Cardiac fibroblast (primary cell): ENCODE measurements around the gene DBH.

Source experiments
- DNase-seq, 2 donors: peaks; one replicate each; pipeline versions ENCODE4 v3.0.0 to v3.0.0-alpha.2; 2010; ENCODE audit warnings: low read depth in 2 of 2
- H3K4me3 ChIP-seq, 2 donors: replicated peaks in 1 of 2; 1 replicate in 1 of 2; 2 replicates in 1 of 2; pipeline ENCODE4 v1.5.1; 2011; ENCODE audit warnings: low read depth in 2 of 2, low read length in 2 of 2, mild to moderate bottlenecking in 2 of 2, moderate library complexity in 1 of 2
- TF ChIP-seq, protein P1 (sequence below): IDR thresholded peaks from one replicate; pipeline ENCODE4 v1.5.1; 2011; ENCODE audit warnings: low read depth, mild to moderate bottlenecking, low read length, inconsistent platforms

DBH gene

GRCh38 chr9:133598978-133599377, 37.2 kb upstream of the DBH start:
- DNase-seq: no peak
- H3K4me3 ChIP-seq: no peak overlapping the region
- TF ChIP-seq, protein P1, sequence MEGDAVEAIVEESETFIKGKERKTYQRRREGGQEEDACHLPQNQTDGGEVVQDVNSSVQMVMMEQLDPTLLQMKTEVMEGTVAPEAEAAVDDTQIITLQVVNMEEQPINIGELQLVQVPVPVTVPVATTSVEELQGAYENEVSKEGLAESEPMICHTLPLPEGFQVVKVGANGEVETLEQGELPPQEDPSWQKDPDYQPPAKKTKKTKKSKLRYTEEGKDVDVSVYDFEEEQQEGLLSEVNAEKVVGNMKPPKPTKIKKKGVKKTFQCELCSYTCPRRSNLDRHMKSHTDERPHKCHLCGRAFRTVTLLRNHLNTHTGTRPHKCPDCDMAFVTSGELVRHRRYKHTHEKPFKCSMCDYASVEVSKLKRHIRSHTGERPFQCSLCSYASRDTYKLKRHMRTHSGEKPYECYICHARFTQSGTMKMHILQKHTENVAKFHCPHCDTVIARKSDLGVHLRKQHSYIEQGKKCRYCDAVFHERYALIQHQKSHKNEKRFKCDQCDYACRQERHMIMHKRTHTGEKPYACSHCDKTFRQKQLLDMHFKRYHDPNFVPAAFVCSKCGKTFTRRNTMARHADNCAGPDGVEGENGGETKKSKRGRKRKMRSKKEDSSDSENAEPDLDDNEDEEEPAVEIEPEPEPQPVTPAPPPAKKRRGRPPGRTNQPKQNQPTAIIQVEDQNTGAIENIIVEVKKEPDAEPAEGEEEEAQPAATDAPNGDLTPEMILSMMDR: no peak

GRCh38 chr9:133599470-133600173, 36.5 kb upstream of the DBH start:
- H3K4me3 ChIP-seq: no peak overlapping the region
- DNase-seq: no peak
- TF ChIP-seq, protein P1: no peak

DNA sequence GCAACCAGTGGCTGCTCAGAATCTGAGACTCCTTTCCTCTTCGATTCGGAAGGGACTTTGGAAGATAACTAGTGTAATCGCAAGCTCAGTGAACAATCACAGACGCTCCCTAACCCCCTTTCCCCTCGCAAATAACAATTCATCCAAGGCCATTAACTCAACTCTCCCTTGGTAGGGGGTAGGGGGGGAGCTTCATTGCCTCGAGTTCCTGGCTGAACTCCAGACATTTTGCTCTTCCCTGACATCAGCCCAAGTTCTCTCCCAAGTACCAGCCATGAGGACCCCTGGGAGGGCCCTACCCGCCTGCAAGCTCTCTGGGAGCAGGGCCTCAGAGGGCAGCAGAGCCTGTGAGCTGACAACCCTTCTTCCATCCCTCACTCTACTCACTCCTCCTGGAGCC, 35.4 kb upstream of the DBH start:
- TF ChIP-seq, protein P1: no peak
- H3K4me3 ChIP-seq: no peak overlapping the region
- no peak for DNase-seq

GRCh38 chr9:133601746-133602145, 34.4 kb upstream of the DBH start:
- DNase-seq: no peak
- H3K4me3 ChIP-seq: no peak overlapping the region
- TF ChIP-seq, protein P1: no peak

GRCh38 chr9:133602277-133602676, 33.9 kb upstream of the DBH start:
- no peak for DNase-seq
- TF ChIP-seq, protein P1: no peak
- H3K4me3 ChIP-seq: no peak overlapping the region

GRCh38 chr9:133603135-133603927, 32.8 kb upstream of the DBH start:
- no peak overlapping the region for H3K4me3 ChIP-seq
- no peak for DNase-seq
- TF ChIP-seq, protein P1: no peak
